ENCODE measurements around the gene UNC5B. TPM values are rescaled to one million over a fixed set of nuclear protein-coding genes. Genes with fewer than 3 reads are reported as not detected.

UNC5B gene
- total RNA-seq, 1 donor from 2014 or later: 0.80 TPM

- DNase-seq (ENCODE audit: low read depth): no peak
These were observed 69.4 kb downstream of the UNC5B start for GRCh38 chr10:71281646-71282322.

GRCh38 chr10:71282323-71282680 is 69.9 kb downstream of the UNC5B start:
- DNase-seq (ENCODE audit: low read depth): no peak

GRCh38 chr10:71283410-71283809 is 71.0 kb downstream of the UNC5B start:
- DNase-seq (ENCODE audit: low read depth): no peak

- DNase-seq (ENCODE audit: low read depth): no peak
These were observed 71.5 kb downstream of the UNC5B start for GRCh38 chr10:71283876-71284275.

GRCh38 chr10:71284544-71285179 is 72.3 kb downstream of the UNC5B start:
- DNase-seq (ENCODE audit: low read depth): no peak

- no peak for DNase-seq (ENCODE audit: low read depth)
These were observed 72.8 kb downstream of the UNC5B start for GRCh38 chr10:71285180-71285545.

- no peak for DNase-seq (ENCODE audit: low read depth)
These were observed 73.6 kb downstream of the UNC5B start for GRCh38 chr10:71285986-71286385.

GRCh38 chr10:71286521-71287294 is 74.3 kb downstream of the UNC5B start:
- no peak for DNase-seq (ENCODE audit: low read depth)

- no peak for DNase-seq (ENCODE audit: low read depth)
These were observed 75.1 kb downstream of the UNC5B start for GRCh38 chr10:71287456-71287855.

GRCh38 chr10:71288461-71288860 is 76.1 kb downstream of the UNC5B start:
- DNase-seq (ENCODE audit: low read depth): no peak

- no peak for DNase-seq (ENCODE audit: low read depth)
These were observed 77.2 kb downstream of the UNC5B start for GRCh38 chr10:71289421-71290130.

- no peak for DNase-seq (ENCODE audit: low read depth)
These were observed 78.0 kb downstream of the UNC5B start for GRCh38 chr10:71290331-71290730.

GRCh38 chr10:71290806-71291527 is 78.6 kb downstream of the UNC5B start:
- no peak for DNase-seq (ENCODE audit: low read depth)

GRCh38 chr10:71291528-71291900 is 79.1 kb downstream of the UNC5B start:
- DNase-seq (ENCODE audit: low read depth): no peak

- DNase-seq (ENCODE audit: low read depth): no peak
These were observed 80.5 kb downstream of the UNC5B start for GRCh38 chr10:71292624-71293445.

GRCh38 chr10:71293446-71294084 is 81.2 kb downstream of the UNC5B start:
- no peak for DNase-seq (ENCODE audit: low read depth)

GRCh38 chr10:71294091-71294561 is 81.8 kb downstream of the UNC5B start:
- no peak for DNase-seq (ENCODE audit: low read depth)

GRCh38 chr10:71294856-71295255 is 82.5 kb downstream of the UNC5B start:
- DNase-seq (ENCODE audit: low read depth): no peak

GRCh38 chr10:71295641-71296040 is 83.3 kb downstream of the UNC5B start:
- no peak for DNase-seq (ENCODE audit: low read depth)

- DNase-seq (ENCODE audit: low read depth): no peak
These were observed 83.7 kb downstream of the UNC5B start for GRCh38 chr10:71296086-71296485.

Data from renal cortical epithelial cell (primary cell).